ENCODE results near the gene CD83. TPM values are rescaled to one million over a fixed set of nuclear protein-coding genes. Genes with fewer than 3 reads are reported as not detected.

Gene CD83
- total RNA-seq, 1 donor = 1.4 TPM

DNA sequence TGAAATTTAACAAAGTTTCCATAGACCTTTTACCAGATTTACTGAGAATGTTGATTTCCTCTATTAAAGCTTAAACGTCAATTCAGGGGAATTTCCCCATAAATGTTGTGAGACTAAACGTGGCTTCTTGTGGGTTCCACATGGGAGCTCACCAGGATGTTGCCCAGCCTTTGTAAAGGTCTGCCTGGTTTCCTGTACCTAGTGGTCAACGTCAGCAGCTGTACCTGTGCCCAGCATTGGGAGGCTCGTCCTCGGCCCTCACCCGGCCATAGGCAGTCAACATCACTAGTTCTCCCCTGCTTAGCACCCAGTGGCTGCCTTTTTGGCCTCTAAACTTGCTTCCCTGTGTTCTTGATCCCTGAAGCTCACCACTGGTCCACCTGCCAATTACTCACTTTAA lies 22.1 kb upstream of the CD83 start:
- Histone ChIP-seq H3K79me2 (ENCODE audit: insufficient read depth, low read length) (no peaks in the 10 kb centered on the region), H3K9me3 (ENCODE audit: low read depth, low read length) (no peaks in the 10 kb centered on the region), H3K36me3 (ENCODE audit: insufficient read depth, low read length) (no peaks in the 10 kb centered on the region), H3K4me1 (ENCODE audit: insufficient read depth, low read length) (no peaks in the 10 kb centered on the region), H3K27me3 (ENCODE audit: insufficient read depth, low read length) (no peaks in the 10 kb centered on the region), H3K27ac (ENCODE audit: low read depth, low read length) (no peak overlapping the region), H4K20me1 (ENCODE audit: insufficient read depth, low read length) (no peaks in the 10 kb centered on the region), H2AFZ (ENCODE audit: low read length) (no peak overlapping the region), H3K4me2 (ENCODE audit: insufficient read depth, low read length) (no peak overlapping the region), H3K4me3 (ENCODE audit: insufficient read depth, low read length) (no peak overlapping the region)
- DNase-seq (ENCODE audit: insufficient read length, low spot score, missing footprints) = no peak
- TF ChIP-seq, protein P1, sequence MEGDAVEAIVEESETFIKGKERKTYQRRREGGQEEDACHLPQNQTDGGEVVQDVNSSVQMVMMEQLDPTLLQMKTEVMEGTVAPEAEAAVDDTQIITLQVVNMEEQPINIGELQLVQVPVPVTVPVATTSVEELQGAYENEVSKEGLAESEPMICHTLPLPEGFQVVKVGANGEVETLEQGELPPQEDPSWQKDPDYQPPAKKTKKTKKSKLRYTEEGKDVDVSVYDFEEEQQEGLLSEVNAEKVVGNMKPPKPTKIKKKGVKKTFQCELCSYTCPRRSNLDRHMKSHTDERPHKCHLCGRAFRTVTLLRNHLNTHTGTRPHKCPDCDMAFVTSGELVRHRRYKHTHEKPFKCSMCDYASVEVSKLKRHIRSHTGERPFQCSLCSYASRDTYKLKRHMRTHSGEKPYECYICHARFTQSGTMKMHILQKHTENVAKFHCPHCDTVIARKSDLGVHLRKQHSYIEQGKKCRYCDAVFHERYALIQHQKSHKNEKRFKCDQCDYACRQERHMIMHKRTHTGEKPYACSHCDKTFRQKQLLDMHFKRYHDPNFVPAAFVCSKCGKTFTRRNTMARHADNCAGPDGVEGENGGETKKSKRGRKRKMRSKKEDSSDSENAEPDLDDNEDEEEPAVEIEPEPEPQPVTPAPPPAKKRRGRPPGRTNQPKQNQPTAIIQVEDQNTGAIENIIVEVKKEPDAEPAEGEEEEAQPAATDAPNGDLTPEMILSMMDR (IDR thresholded peaks at IDR 0.05; ENCODE audit: extremely low read depth, low read depth, low read length) = no peak

DNA sequence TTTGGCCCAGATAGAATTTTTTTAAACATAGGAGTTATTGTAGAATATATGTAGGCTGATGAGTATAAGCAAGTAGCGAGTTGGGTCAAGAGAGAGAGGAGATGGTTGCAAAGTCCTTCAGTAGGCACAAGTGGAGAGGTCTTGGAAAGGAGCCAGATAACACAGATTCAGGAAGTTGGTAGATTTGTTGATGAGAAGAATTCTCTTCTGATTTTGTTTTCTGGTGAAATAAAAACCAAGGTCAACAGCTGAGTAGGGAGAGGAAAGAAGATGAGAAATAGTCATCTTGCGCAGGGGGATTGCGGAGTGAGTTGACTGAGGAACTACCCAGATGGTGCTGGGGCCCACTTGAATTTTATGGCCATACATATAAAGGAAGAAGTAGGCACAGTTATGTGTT lies 17.4 kb upstream of the CD83 start:
- H2AFZ ChIP-seq (ENCODE audit: low read length) = no peak overlapping the region

DNA sequence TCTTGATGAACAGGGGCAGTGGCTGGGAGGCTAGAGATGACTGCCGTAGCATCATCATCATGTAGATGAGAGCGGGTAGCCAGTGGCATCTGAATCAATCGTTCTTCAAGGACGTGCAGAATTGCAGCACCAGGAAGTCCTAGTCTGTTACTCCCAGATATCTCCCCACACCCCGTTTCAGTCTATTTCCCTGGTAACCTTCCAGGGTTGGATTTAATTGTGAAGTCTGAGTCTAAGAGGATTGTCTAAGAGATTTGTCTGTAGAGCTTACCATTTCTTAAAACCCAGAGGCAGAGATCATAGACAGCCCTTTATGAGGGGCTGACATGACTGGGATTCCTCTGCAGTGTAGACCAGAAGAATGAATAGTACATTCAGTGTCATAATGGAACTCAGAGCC lies 16.6 kb upstream of the CD83 start:
- Histone ChIP-seq H2AFZ (ENCODE audit: low read length) (no peak overlapping the region), H3K27me3 (ENCODE audit: insufficient read depth, low read length) (peaks cover 7% of the 10 kb centered on the region), H3K36me3 (ENCODE audit: insufficient read depth, low read length) (no peaks in the 10 kb centered on the region), H3K4me3 (ENCODE audit: insufficient read depth, low read length) (no peak overlapping the region), H4K20me1 (ENCODE audit: insufficient read depth, low read length) (no peaks in the 10 kb centered on the region), H3K79me2 (ENCODE audit: insufficient read depth, low read length) (no peaks in the 10 kb centered on the region), H3K9me3 (ENCODE audit: low read depth, low read length) (no peaks in the 10 kb centered on the region), H3K4me1 (ENCODE audit: insufficient read depth, low read length) (no peaks in the 10 kb centered on the region), H3K4me2 (ENCODE audit: insufficient read depth, low read length) (no peak overlapping the region), H3K27ac (ENCODE audit: low read depth, low read length) (no peak overlapping the region)
- TF ChIP-seq, protein P1 (IDR thresholded peaks at IDR 0.05; ENCODE audit: extremely low read depth, low read depth, low read length) = no peak
- DNase-seq (ENCODE audit: insufficient read length, low spot score, missing footprints) = no peak

More for the DNA sequence above, 17.4 kb upstream of the CD83 start:
- H3K4me2 ChIP-seq (ENCODE audit: insufficient read depth, low read length) = no peak overlapping the region
- H3K27ac ChIP-seq (ENCODE audit: low read depth, low read length) = no peak overlapping the region
- no peaks in the 10 kb centered on the region for H3K36me3 ChIP-seq (ENCODE audit: insufficient read depth, low read length)
- TF ChIP-seq, protein P1 (IDR thresholded peaks at IDR 0.05; ENCODE audit: extremely low read depth, low read depth, low read length) = no peak
- no peak overlapping the region for H3K4me3 ChIP-seq (ENCODE audit: insufficient read depth, low read length)
- no peaks in the 10 kb centered on the region for H3K4me1 ChIP-seq (ENCODE audit: insufficient read depth, low read length)
- H3K79me2 ChIP-seq (ENCODE audit: insufficient read depth, low read length) = no peaks in the 10 kb centered on the region
- H3K9me3 ChIP-seq (ENCODE audit: low read depth, low read length) = no peaks in the 10 kb centered on the region
- peaks cover 7% of the 10 kb centered on the region for H3K27me3 ChIP-seq (ENCODE audit: insufficient read depth, low read length)
- no peak for DNase-seq (ENCODE audit: insufficient read length, low spot score, missing footprints)
- no peaks in the 10 kb centered on the region for H4K20me1 ChIP-seq (ENCODE audit: insufficient read depth, low read length)

DNA sequence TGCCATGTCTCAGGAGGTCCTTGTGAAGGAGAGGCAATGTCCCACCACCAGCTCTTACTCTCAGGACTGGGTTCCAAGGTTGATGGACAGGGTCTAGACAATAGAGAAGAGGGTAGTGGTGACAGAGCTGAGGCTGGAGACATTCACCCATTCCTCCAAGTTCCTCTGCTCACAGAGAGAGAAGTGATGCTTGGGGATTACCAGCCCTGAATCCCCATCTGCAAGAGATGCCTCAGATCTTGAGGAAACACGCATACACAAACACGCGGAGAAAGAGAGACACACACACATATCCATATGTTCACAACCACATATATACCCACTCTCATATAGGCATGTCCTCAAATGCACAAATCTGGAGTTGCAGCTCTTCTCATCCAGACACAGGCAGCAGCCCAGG lies 15.2 kb upstream of the CD83 start:
- TF ChIP-seq, protein P1 (IDR thresholded peaks at IDR 0.05; ENCODE audit: extremely low read depth, low read depth, low read length) = no peak
- Histone ChIP-seq H3K79me2 (ENCODE audit: insufficient read depth, low read length) (no peaks in the 10 kb centered on the region), H3K4me3 (ENCODE audit: insufficient read depth, low read length) (no peak overlapping the region), H3K27me3 (ENCODE audit: insufficient read depth, low read length) (peaks cover 7% of the 10 kb centered on the region), H2AFZ (ENCODE audit: low read length) (no peak overlapping the region), H3K9me3 (ENCODE audit: low read depth, low read length) (no peaks in the 10 kb centered on the region), H3K27ac (ENCODE audit: low read depth, low read length) (no peak overlapping the region), H3K4me1 (ENCODE audit: insufficient read depth, low read length) (no peaks in the 10 kb centered on the region), H3K4me2 (ENCODE audit: insufficient read depth, low read length) (no peak overlapping the region), H3K36me3 (ENCODE audit: insufficient read depth, low read length) (no peaks in the 10 kb centered on the region), H4K20me1 (ENCODE audit: insufficient read depth, low read length) (no peaks in the 10 kb centered on the region)
- DNase-seq (ENCODE audit: insufficient read length, low spot score, missing footprints) = no peak

All from osteoblast (primary cell).